ENCODE data around the gene RNU11. TPM values are rescaled to one million over a fixed set of nuclear protein-coding genes. Genes with fewer than 3 reads are reported as not detected.

Gene RNU11
- total RNA-seq, 1 experiment from 2014 or later = not detected

DNA sequence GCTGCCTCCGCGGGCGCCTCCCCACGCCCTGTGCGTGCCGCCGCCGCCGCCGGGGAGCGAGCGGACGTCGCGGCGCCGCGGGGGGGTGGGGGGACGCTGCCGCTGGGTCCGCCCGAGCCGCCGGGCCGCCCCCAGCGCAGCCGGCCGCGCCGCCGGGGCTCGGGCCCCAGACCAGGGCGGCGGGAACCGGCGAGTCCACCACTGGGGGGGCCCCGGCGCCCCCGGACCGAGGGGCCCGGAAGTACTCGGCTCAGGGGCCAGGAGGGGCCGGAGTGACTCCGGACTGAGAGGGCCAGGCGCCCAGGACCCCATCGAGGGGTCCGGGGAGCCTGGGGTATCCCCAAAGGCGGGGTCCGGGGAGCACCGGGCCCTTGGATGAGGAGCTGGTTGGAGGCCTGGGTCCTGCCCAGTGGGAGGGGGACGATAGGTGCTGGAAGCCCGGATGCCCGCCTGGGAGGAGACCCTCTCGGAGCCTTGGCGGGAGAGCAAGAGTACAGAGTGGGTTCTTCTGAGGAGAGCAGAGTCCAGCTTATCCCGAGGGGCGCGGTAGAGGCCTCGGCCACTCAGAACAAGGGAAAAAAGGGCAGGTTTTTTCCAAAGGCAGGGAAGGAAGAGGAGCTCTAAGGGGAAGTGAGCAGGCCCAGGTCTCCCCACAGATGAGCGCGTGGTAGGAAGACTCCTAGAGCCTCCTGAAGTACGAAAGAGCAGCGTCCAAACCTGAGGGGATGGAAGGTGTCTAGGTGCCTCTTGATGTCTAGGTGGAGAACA lies 20.7 kb downstream of the RNU11 start:
- Histone ChIP-seq H3K4ac (ENCODE audit: low read depth, low read length) (no peak overlapping the region; the same call in 1 of the 2 replicates), H3K56ac (ENCODE audit: insufficient read length, low read depth, low read length) (no peak overlapping the region), H3K79me1 (ENCODE audit: insufficient read depth, low read depth, low read length, poor library complexity, severe bottlenecking) (peaks cover 5% of the 10 kb centered on the region), H2BK20ac (ENCODE audit: low read depth, low read length, poor library complexity, severe bottlenecking) (no peak overlapping the region), H4K5ac (ENCODE audit: insufficient read length, low read depth, low read length) (no peak overlapping the region), H3K23ac (ENCODE audit: insufficient read length, low read depth, low read length) (no peak overlapping the region), H2BK15ac (ENCODE audit: low read depth, low read length) (no peak overlapping the region), H3K9me3 (ENCODE audit: control insufficient read depth, low read depth, low read length) (no peaks in the 10 kb centered on the region), H3K9ac (ENCODE audit: extremely low read depth, insufficient read length, low read length) (peak overlapping the region; percentile 89), H3K27ac (ENCODE audit: insufficient read length, low read depth, low read length) (peak overlapping the region; percentile 58), H2BK12ac (ENCODE audit: insufficient read length, low read depth, low read length) (peak overlapping the region; percentile 18), H3K27me3 (ENCODE audit: insufficient read depth, low read length) (no peaks in the 10 kb centered on the region), H3K18ac (ENCODE audit: insufficient read length, low read depth, low read length) (peak overlapping the region; percentile 82), H2AK5ac (ENCODE audit: insufficient read length, low read length) (peak overlapping the region; percentile 37), H3K79me2 (ENCODE audit: insufficient read depth, low read length) (peaks cover 3% of the 10 kb centered on the region; the same call in 1 of the 2 replicates), H3T11ph (ENCODE audit: low read length) (no peak overlapping the region), H4K20me1 (ENCODE audit: control insufficient read depth, insufficient read depth, insufficient read length) (no peaks in the 10 kb centered on the region), H4K8ac (replicated peaks; ENCODE audit: insufficient read length, low read depth, low read length) (no peak overlapping the region), H3K14ac (ENCODE audit: insufficient read depth, low read length) (peak overlapping the region; percentile 95), H3K23me2 (ENCODE audit: insufficient read length, low read depth, low read length, poor library complexity, severe bottlenecking) (peaks cover 6% of the 10 kb centered on the region), H3K4me2 (ENCODE audit: insufficient read depth, insufficient read length, low read length) (peak overlapping the region; percentile 100), H2AFZ (ENCODE audit: low read length) (no peak overlapping the region), H2BK120ac (ENCODE audit: low read depth, low read length, poor library complexity, severe bottlenecking) (peak overlapping the region; percentile 5), H4K91ac (ENCODE audit: insufficient read length, low read depth, low read length) (peak overlapping the region; percentile 85), H3K4me1 (ENCODE audit: insufficient read depth, low read length) (no peaks in the 10 kb centered on the region; the same call in 1 of the 2 replicates), H2BK5ac (ENCODE audit: insufficient read length, low read length) (peak overlapping the region; percentile 55)
- WGBS (ENCODE audit: extremely low coverage, insufficient read length, low lambda C conversion rate) = no CpG with 5 or more reads among the region's 63 CpGs
- Mint-ChIP-seq H3K27ac (peak overlapping the region; percentile 74 to 97 (median 74); a peak in 6 of 7 replicates), H3K9me3 (no peaks in the 10 kb centered on the region), H3K4me1 (peaks cover 15 to 24% of the 10 kb centered on the region in 2 experiments), H3K36me3 (ENCODE audit: insufficient read depth in 1 of 3, low read depth in 3 of 3) (peaks cover 0 to 4% (median 0%) of the 10 kb centered on the region in 3 experiments; a peak in 1 of 7 replicates), H3K4me3 (peak overlapping the region; percentile 84 to 87), H3K27me3 (ENCODE audit: low read depth) (no peaks in the 10 kb centered on the region)
- peak; percentile 56 for DNase-seq
- TF ChIP-seq, protein P1, sequence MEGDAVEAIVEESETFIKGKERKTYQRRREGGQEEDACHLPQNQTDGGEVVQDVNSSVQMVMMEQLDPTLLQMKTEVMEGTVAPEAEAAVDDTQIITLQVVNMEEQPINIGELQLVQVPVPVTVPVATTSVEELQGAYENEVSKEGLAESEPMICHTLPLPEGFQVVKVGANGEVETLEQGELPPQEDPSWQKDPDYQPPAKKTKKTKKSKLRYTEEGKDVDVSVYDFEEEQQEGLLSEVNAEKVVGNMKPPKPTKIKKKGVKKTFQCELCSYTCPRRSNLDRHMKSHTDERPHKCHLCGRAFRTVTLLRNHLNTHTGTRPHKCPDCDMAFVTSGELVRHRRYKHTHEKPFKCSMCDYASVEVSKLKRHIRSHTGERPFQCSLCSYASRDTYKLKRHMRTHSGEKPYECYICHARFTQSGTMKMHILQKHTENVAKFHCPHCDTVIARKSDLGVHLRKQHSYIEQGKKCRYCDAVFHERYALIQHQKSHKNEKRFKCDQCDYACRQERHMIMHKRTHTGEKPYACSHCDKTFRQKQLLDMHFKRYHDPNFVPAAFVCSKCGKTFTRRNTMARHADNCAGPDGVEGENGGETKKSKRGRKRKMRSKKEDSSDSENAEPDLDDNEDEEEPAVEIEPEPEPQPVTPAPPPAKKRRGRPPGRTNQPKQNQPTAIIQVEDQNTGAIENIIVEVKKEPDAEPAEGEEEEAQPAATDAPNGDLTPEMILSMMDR (conservative IDR thresholded peaks at IDR 0.05) = no peak

All from H9 (cell line).